Measurements from ENCODE around the gene ZNF648.
"Not testable (repeated sequence)": the region's sequence is repeated elsewhere in the genome, so short reads cannot be mapped to it uniquely, and the experiment has no call there.

The ZNF648 gene

DNA sequence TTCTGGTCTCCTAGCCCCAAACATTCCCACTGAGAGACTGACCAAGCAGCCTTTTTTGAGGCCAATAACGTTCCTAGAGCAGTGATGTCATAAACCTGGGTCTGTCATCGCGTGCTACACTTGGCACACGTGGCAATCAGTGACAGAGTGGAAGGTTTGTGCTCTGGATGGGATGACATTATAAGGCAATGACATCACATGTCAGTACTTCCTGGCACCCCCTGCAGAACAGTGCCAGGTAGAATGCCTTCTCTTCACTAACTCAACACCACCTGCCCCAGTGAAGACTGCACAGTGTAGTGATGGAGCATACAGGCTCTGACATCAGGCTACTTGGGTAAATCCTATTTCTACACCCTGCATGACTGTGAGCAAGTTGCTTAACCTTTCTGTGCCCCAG is 5.4 kb upstream of the ZNF648 start:
- no peak for DNase-seq

DNA sequence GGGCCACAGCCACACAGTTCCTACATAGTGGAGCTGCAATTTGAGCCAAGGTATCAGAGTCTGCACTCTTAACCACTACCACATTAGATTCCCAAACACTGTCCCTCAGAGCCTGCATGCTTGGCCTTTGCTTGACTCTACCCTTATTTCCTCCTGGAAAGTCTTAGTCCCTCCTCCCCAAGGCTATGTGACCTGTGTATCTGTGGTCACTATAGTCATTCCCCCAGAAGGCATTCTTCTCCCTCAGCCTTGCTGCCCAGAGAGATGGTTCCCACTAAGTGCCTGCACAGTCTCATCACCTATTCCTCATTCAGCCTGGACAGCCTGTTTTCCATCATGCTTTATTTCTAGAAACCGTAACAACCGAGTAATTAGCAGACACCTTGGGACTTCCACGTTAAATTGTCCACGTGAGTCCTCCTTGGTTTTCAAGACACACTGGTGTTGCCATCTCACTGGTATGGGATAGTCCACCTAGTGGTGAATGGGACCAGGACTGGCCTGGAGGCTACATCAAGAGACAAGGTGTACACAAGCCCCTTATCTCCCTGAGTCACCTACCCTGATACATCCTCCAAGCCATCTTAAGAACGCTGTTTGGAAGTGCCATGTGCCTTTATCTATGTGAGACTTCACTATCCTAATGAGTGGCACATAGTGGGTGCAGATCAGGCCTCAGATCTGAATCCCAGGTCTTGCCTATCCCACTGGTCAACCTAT is 3.8 kb upstream of the ZNF648 start:
- DNase-seq, result no peak

DNA sequence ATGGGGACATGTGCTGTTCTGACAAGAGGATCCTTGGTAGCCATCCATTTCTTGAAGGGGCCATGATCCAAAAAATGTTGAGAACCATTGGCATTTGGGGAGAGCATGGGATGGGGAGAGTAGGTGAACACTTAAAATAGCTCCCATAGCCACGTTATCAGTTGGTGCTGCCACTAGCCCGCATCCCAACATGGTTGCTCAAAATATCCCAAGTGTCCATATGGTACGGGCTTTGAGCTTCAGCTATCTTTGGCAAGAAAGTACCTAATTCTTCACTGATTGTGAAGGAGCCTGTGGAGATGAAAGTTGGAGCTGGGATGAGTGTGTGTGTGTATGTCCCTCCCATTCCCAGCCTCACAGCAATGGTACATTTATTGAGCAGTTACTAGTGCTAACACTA is 3.1 kb upstream of the ZNF648 start:
- no peak for DNase-seq

DNA sequence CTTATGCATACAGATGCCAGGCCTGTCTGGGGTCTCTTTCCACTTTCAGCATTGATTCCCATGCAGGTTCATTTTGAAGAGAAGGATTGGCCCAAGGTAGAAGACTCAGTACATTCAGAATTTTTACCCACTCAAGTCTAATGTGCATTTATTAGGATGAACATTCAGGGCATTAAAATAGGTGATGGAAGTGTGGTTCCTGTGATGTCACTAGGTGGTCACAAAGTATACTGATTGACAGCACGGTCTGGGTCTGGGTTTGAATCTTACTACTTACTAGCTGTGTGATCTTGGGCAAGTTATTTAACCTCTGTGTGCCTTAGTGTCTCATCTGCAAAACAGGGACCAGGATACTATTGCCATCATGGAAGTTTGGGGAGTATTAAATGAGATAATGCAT is 711 bp upstream of the ZNF648 start:
- no peak for DNase-seq

DNA sequence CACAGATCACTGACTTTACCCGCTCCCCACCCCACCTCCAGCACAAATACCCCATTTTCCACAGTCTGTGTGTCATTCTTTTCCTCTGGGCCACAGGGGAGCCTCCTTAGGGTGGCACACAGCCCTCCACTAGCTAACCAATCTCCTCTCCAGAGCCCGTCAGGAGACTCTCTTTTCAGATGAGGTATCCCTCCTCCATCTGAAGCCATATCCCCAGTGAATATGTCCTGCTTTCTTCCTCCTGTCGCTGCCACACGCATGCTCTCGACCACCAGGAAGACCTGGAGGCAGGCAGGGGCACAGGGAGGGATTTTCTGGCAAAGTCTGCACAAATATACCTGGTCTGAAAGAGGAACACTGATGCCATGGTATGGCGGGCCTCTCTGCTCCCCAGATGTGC is 635 bp downstream of the ZNF648 start:
- no peak for DNase-seq

DNA sequence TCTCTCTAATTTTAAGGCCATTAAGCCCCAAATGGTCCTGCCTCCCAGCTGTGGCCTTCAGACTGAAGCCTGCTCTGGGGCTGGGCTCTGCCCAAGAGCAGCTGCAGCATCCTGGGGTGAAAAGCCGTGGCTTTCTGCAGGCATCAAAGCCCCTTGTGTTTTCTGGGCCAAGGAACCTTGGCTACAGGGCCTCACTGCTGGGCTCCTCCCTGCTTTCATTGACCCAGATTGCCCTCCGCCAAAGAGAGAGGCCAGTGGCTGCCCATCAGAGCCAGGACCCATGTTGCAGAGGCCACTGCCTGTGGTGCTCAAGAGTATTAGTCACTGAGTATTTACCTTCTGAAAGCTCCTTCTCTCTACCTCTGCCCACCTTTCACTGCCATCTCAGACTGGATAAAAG is 1.6 kb downstream of the ZNF648 start:
- no peak for DNase-seq

DNA sequence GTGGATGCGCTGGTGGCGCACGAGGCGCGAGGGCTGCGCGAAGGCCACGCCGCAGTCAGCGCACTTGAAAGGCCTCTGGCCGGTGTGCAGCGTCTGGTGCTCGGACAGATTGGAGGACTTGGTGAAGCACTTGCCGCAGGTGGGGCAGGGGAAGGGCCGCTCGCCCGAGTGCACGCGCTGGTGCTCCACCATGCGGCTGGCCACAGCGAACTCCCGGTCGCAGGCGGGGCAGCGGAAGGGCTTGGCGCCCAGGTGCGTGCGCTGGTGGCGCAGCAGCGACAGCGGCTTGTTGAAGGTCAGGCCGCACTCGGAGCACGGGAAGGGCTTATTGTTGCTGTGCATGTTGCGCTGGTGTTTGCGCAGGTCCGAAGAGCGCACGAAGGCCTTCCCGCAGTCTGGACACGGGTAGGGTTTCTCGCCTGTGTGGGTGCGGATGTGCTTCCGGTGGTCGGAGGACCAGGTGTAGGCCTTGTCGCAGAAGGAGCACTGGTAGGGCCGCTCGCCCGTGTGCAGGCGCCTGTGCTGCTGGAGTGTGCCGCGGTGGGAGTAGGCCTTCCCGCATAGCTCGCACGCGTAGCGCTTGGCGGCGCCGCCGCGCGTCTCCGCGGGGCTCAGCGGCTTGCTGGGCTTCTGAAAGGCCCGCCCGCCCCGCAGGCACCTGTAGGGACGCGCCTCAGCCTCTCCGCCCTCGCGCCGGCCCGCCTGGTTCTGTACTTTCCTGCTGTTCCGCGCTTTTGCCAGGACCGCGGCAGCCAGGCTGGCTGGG is 4.7 kb downstream of the ZNF648 start:
- DNase-seq, result no peak

DNA sequence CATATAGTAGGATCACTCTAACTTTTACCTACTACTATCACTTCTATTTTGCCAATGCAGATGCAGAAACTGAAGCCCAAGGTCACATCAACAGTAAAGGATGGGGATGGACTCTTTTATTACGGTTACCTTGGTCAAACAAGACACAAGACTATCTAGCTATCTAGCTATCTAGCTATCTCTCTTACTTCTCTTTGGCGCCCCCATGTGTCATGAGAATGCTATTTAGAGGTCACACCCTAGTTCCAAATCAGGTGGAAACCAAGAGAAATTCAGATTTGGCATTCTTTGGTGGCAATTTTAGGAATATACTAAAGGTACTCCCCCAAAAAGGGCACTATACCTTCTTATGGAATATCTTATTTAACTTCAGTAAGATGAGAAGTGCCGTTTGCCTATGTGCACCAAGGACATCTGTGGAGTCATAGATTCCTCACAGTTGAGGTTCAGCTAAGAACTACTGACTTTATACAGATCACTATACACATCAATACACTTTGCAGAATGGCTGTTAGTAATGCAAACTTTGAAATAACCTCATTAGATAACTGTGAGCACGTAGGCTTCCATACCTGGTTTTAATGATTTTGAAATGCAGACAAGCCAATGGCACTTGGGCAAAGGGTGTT is 6.7 kb downstream of the ZNF648 start:
- DNase-seq, result peak; percentile 60 to 66

DNA sequence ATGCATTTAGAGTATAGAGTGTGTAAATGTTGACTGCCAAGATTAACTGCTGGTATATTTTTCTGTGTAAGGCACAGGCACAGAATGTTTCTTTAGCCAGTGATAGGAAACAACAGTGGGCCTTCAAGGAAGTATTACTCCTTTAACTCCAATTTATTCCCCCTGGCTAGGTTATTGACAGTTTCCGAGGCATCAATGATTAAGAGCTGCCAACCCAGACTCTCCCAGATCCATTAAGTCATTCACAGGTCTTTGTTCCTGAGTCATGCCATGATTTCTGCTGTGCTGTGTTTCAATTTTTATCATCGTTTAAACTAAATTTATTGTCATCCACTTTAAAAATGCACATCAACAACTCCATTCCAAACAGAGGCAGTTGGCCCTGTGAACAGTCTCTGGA is 9.2 kb downstream of the ZNF648 start:
- DNase-seq, result no peak

DNA sequence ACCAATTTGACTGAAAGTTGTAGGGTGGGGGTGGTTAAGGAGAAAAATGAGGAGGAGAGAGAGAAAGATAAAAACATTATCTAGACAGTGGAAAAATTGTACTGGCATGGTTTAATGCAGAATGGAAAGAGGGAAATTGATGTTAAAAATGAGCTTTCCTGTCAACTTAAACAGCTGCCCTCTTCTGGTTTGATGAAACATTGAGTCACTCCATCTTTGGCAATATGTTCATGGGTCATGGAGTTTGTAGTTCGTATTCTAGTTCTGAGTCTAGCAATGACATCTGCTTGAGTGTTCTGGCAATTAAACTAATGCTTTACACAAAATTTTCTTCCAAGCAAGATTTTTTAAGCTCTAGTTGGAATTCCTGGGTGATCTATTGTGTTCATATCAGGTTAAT is 9.6 kb downstream of the ZNF648 start:
- no peak for DNase-seq

DNA sequence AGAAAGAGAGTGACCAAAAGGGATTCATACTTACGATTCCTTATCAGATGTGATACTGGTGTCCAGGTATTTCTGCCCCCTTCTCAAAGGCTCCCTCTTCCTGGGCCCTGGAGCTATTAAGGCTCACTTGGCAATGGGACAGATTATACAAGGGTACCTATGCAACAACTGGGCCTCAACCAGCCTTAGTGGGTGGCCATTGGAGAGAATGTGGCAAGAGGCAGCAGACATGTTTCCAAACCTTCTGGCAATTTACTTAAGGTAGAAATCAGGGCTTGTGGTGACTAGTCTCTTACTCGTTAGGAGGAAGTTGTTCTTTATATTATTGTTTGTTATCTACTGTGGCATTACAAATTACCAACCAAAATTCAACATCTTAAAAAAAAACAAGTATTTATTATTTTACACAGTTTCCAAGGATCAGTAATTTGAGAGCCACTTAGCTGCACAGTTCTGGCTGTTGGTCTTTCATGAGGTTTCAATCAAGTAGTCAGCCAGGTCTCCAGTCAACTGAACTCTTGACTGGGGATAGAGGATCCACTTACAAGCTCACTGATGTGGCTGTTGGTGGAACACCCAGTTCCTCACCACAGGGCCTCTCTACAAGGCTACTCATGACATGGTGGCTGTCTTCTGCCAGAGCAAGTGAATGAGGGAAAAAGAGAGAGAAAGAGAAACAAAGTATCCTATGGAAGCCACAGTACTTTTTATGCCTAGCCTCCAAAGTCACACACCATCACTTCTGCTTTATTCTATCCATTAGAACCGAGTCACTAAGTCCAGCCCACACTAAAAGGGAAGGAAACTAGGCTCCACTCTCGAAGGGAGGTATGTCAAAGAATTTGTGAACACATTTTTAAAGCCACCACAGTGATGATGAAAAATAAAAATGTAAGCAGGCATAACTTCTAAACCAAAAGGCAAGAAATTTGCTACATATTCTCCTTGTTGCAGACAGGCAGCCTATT is 10.7 kb downstream of the ZNF648 start:
- no peak for DNase-seq

DNA sequence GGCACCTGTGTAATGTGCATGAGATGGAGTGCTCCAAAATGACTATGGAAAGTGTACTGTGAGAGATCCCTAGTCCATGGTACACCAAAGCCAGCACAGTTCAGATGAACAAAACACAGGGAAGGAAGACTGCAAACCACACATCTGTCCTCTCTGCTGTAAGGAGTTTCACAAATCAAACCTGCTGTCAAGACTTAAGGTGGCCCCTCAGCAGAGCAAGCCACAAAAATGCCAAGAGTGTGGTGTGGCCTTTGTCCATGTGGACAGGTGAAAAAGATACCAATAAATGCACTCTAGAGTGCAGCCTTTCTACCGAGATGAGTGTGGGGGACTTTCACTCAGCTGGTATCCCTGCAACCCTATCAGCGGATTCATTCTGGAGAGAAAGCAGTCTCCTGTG is 12.9 kb downstream of the ZNF648 start:
- DNase-seq, result no peak

DNA sequence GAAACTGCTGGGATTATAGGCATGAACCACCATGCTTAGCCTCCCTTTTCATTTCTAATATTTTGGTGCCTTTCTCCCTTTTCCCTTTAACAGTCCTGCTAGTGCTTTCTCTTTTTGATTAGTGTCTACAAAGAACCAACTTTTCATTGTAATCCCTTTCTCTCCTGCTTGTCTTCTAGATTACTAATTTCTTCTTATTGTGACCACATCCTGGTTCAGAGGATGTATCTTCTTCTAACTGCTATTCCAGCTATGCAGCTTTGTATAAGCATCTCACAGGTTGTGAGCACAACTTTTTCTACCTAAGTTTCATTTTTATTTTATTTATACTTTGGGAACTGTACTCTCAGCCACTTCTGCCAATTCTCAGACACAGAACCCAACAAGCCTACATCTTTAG is 14.7 kb downstream of the ZNF648 start:
- DNase-seq, result no peak

DNA sequence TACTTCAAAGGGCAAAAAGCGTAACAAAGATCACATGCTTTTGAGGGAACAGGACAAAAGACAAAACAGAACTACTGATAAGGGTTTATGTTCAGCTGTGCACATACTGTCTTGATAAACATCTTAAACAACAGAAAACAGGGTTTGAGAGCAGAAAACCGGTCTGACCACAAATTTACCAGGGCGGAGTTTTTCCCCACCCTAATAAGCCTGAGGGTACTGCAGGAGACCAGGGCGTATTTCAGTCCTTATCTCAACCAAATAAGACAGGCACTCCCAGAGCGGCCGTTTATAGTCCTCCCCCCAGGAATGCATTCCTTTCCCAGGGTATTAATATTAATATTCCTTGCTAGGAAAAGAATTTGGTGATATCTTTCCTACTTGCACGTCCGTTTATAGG is 16.0 kb downstream of the ZNF648 start:
- DNase-seq, result not testable (repeated sequence)

DNA sequence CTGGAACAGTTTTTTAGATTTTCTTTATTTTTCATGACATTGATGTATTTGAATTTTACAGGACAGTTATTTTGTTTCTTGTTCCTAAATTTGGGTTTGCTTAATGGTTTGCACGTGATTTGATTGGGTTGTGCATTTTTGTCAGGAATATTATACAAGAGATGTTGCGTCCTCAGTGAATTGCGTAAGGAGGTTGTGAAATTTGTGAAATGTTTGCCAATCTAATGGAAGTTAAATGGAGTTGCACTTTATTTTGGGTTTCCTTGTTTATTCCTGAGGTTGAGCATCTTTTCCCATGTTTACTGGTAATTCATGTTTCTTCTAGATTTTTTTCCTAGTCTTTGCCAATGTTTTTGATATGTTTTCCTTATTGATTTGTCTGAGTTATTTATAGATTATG is 19.9 kb downstream of the ZNF648 start:
- no peak for DNase-seq

DNA sequence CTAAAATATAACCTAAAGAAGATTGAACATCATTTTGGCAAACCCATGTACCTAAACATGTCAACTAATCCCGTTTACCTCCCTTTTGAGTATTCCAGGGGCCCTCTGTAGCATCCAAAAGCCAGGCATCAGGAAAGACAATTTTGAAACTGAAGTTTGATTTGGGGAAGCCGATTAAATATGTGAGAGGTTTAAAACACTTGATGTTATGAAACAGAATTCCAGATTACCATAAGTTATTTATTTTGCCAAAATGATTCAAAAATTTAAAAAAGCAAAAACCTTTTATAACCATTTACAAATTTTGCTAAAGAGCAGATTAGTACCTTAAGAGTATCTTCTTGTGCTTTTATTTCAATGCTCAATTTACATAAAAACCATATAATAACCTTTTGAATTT is 23.3 kb downstream of the ZNF648 start:
- DNase-seq, result no peak

DNA sequence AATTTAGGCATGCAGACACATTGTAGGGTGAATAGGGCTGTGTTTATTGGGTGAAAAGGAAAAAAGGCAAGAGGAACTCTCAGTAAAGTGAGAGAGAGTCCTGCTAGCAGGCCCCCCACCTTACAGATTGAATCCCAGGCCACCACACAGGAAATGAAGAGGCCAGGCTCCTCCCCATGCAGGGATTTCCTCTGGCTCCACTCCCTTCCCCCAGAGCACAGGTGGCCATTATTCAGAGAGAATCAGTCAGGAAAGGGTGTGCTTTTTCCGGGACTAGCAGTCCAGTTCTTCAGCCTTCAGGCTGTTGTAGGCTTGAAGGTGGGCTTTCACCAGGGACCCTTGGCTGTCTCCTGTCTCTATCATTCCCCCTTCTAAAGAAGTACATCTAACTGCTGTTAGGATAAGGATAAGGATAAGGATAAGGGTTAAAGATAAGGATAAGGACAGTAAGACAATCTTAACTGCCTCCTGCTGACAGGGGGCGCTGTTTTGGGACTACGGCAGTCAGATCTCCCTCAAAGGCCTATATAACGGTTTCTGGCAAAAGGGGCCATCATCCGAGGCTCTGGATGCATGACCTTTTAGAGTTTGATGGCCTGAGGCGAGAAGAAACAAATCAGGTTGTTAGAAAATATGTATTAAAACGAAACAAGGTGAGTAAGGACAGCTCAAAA is 26.3 kb downstream of the ZNF648 start:
- no peak for DNase-seq

DNA sequence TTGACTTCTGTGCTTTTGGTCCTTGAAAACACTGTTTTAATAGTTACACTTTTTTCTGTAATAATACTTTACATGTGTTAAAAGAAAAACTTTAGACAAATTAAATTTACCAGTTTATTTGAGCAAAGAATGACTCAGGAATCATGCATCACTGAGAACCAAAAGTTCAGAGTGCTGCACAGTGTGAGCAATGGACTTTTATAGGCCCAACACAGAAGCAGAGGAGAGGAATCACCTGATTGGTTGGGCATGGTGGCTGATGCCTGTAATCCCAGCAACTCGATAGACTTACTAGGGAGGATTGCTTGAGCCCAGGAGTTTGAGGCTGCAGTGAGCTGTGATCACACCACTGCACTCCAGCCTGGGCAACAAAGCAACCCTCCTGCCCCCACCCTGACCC is 29.3 kb downstream of the ZNF648 start:
- DNase-seq, result no peak

DNA sequence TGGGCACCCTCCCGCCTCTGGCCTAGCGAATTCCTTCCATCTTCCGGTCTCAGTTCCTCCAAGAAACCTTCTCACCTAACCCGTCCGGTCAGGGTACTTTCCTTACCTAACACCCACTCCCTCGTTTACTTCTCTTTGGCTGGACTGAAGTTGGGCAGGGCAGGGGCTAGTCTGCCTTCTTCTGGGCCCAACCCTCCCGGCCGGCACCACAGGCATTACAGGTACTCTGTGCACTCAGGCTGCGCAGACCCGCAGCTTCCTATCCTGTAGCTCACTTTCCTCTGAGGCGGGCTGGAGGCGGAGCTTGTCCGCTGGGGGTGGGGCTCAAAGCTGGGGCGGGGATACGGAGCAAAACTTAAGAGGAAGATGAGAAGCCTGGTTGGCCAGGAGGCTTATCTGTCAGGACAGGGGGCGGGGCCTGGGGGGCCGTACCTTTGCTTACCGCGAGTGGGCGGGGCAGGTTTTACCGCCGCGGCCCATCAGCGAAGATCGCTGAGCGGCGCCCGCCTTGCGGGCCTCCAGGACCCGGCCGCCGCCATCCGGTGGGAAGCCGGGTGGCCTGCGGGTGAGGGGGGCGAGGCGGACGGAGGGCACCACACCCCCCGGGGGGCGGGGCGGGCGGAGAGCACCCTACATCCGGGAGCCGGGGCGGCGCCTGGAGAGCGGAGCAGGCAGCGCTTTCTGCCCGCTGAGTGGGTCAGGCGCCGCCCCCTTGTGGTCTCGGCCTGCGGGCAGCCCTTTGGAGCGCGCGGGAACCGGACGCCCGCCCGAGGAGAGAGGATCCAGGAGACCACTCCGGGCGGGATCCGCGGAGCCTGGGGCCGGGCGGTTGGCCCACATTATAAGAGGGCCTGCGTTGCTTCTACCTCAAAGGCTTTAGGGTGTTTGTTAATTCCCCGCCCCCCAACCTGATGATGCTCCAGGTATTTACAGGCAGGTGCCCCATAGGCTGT is 31.9 kb downstream of the ZNF648 start:
- peak; percentile 98 for DNase-seq

DNA sequence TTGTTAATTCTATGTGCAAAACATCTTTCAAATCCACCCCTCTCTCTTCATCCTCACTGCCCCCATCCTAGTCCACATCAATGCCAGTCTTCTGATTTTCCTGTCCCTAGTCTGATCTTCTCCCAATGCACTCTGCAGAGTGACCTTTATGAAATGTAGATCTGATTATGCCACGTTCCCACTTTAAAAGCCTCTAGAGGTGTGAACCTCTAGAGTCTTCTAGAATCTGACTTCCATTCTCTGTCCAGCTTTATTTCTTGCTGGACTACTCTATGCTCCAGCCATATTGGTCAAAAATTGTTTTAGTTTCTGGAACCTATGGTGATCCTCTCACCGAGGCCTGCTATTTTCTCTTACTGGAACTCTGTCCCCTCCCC is 32.5 kb downstream of the ZNF648 start:
- no peak for DNase-seq

DNA sequence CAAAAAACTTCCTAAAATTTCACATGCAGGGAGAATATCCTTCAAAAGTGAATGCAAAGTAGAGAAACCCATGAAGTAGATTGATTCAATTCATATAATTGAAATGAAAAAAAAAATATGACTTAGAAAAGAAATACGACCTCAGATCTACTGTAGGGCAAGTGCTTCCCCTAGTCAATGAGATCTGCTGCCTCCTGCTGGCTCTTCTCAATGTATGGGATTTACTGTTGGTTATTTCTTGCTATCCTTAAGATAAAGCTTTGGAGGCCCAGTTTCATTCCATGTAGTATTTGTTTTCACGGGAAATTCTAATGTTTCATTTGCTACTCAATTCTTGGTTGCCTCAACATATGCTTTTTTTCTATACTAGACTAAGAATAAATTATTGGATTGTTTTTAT is 46.2 kb downstream of the ZNF648 start:
- no peak for DNase-seq

All from activated CD4-positive, alpha-beta T cell treated with anti-CD3 and anti-CD28 coated beads for 4 hours (primary cell).